PC-9 (cell line): ENCODE results near the gene AKR1E2. TPM values are rescaled to one million over a fixed set of nuclear protein-coding genes. Genes with fewer than 3 reads are reported as not detected.

Source experiments
- BruUV-seq: library from RNA; stranded (reverse); fragments of 400-500 nt; replicated peaks from 2 replicates; lab custom pipeline; 2021; lab: Mats Ljungman, UMichigan
- CTCF ChIA-PET: fragments of 300-600 bp; sonication (Branson Sonifier 250); formaldehyde crosslinking; loops from one replicate; lab custom pipeline; 2022; ENCODE audit warnings: antibody characterized with exemption; lab: Charles Lee
- POLR2A ChIA-PET: fragments of 300-600 bp; sonication (Branson Sonifier 250); formaldehyde crosslinking; loops from one replicate; lab custom pipeline; 2022; ENCODE audit warnings: antibody characterized with exemption; ENCODE audit not compliant: unreplicated experiment; lab: Charles Lee
- DNase-seq, 2 experiments: peaks; one replicate each; pipeline versions ENCODE4 v3.0.0 to v3.0.0-alpha.2; 2015 to 2022; ENCODE audit warnings: mixed read lengths in 1 of 2
- H2AFZ ChIP-seq: fragments of 200-600 bp; sonication (generic); 2 replicates; pipeline ENCODE4 v1.8.1; 2017; ENCODE audit warnings: antibody characterized with exemption
- H3F3A ChIP-seq: fragments of 200-600 bp; sonication (generic); 2 replicates; pipeline ENCODE4 v1.8.1; 2017; ENCODE audit warnings: antibody characterized with exemption, mild to moderate bottlenecking, low read depth; ENCODE audit not compliant: insufficient read depth
- H3K27ac ChIP-seq: fragments of 200-600 bp; sonication (generic); 2 replicates; pipeline ENCODE4 v1.6.1; 2016; ENCODE audit warnings: mixed run types
- H3K27me3 ChIP-seq: fragments of 200-600 bp; sonication (generic); 2 replicates; pipeline ENCODE4 v1.6.1; 2016; ENCODE audit warnings: low read depth, mixed run types; ENCODE audit not compliant: insufficient read depth
- H3K36me3 ChIP-seq: fragments of 200-600 bp; sonication (generic); 2 replicates; pipeline ENCODE4 v1.6.1; 2016; ENCODE audit warnings: low read depth, mixed run types
- H3K4me1 ChIP-seq: fragments of 200-600 bp; sonication (generic); replicated peaks from 2 replicates; pipeline ENCODE4 v1.6.1; 2016; ENCODE audit warnings: mixed run types; ENCODE audit not compliant: insufficient read depth
- H3K4me2 ChIP-seq: fragments of 200-600 bp; sonication (generic); 2 replicates; pipeline ENCODE4 v1.6.1; 2017; ENCODE audit warnings: mixed run types
- H3K4me3 ChIP-seq: fragments of 200-600 bp; sonication (generic); 2 replicates; pipeline ENCODE4 v1.6.1; 2016; ENCODE audit warnings: mixed run types
- H3K79me2 ChIP-seq: fragments of 200-600 bp; sonication (generic); 2 replicates; pipeline ENCODE4 v1.6.1; 2017; ENCODE audit warnings: low read depth, mixed run types
- H3K9me2 ChIP-seq: fragments of 200-600 bp; sonication (generic); 2 replicates; pipeline ENCODE4 v1.8.1; 2017; ENCODE audit warnings: mild to moderate bottlenecking; ENCODE audit not compliant: insufficient read depth
- H3K9me3 ChIP-seq: fragments of 200-600 bp; sonication (generic); 2 replicates; pipeline ENCODE4 v1.8.1; 2016; ENCODE audit warnings: low read depth; ENCODE audit not compliant: insufficient read depth
- H4K20me1 ChIP-seq: fragments of 200-600 bp; sonication (generic); 2 replicates; pipeline ENCODE4 v1.8.1; 2017; ENCODE audit not compliant: insufficient read depth
- CTCF ChIP-seq: fragments of 200-600 bp; sonication (generic); conservative IDR thresholded peaks from 2 replicates; pipeline ENCODE4 v1.6.1; 2017; ENCODE audit warnings: mixed run types, antibody characterized with exemption, mild to moderate bottlenecking, moderate library complexity
- EZH2 ChIP-seq: fragments of 200-600 bp; sonication (generic); IDR thresholded peaks from 2 replicates; pipeline ENCODE4 v1.8.0; 2017; ENCODE audit warnings: antibody characterized with exemption, low read depth
- intact Hi-C: fragments of 100-400 bp; cut with micrococcal nuclease; formaldehyde crosslinking; loops from one replicate; pipeline ENCODE4 v1.10.0; 2022; ENCODE audit not compliant: unreplicated experiment
- total RNA-seq: library from RNA; stranded (reverse); gene quantifications from 2 replicates; pipeline ENCODE4 v1.2.3, GENCODE V29; 2021

AKR1E2 gene
- total RNA-seq, 1 experiment from 2014 or later = 1.9 TPM

GRCh38 chr10:4806534-4806933 lies 19.5 kb upstream of the AKR1E2 start:
- no peak for DNase-seq
- Histone ChIP-seq H3K36me3 (no peaks in the 10 kb centered on the region), H4K20me1 (no peaks in the 10 kb centered on the region), H2AFZ (no peak overlapping the region), H3K9me2 (no peaks in the 10 kb centered on the region), H3K9me3 (no peaks in the 10 kb centered on the region), H3K27ac (no peak overlapping the region), H3F3A (no peaks in the 10 kb centered on the region), H3K27me3 (no peaks in the 10 kb centered on the region), H3K4me3 (no peak overlapping the region), H3K79me2 (no peaks in the 10 kb centered on the region), H3K4me1 (no peaks in the 10 kb centered on the region; the same call in 1 of the 2 replicates), H3K4me2 (no peak overlapping the region)
- no peak for TF ChIP-seq CTCF
- no peak for TF ChIP-seq EZH2
- intact Hi-C loops = no loop called here
- BruUV-seq = no TSS peak
- CTCF ChIA-PET = no interaction called here
- POLR2A ChIA-PET = no interaction called here

- no peak overlapping the region for H3K4me2 ChIP-seq
- no TSS peak for BruUV-seq
- no peak overlapping the region for H2AFZ ChIP-seq
- H3K27ac ChIP-seq = peak overlapping the region; percentile 59
- no peaks in the 10 kb centered on the region for H4K20me1 ChIP-seq
- H3K9me3 ChIP-seq = no peaks in the 10 kb centered on the region
- no peaks in the 10 kb centered on the region for H3K36me3 ChIP-seq
- DNase-seq = no peak
- intact Hi-C loops = no loop called here
- no peaks in the 10 kb centered on the region; the same call in 1 of the 2 replicates for H3K4me1 ChIP-seq
- ChIA-PET CTCF (interaction anchor here (0.7 kb wide), 1 partner anchor 50 kb away, joined by 6 read pairs; no protein-coding TSS in a partner anchor), POLR2A (no interaction called here)
- no peak overlapping the region for H3K4me3 ChIP-seq
- no peaks in the 10 kb centered on the region for H3K9me2 ChIP-seq
- no peaks in the 10 kb centered on the region for H3K27me3 ChIP-seq
- no peaks in the 10 kb centered on the region for H3F3A ChIP-seq
- TF ChIP-seq CTCF = no peak
- no peak for TF ChIP-seq EZH2
- no peaks in the 10 kb centered on the region for H3K79me2 ChIP-seq
These were observed 18.1 kb upstream of the AKR1E2 start for GRCh38 chr10:4807761-4808507.

- Histone ChIP-seq H2AFZ (no peak overlapping the region), H3K27ac (no peak overlapping the region), H3K4me2 (no peak overlapping the region), H3K4me3 (no peak overlapping the region), H3K36me3 (no peaks in the 10 kb centered on the region), H3K79me2 (no peaks in the 10 kb centered on the region), H3F3A (no peaks in the 10 kb centered on the region), H3K27me3 (no peaks in the 10 kb centered on the region), H3K4me1 (no peaks in the 10 kb centered on the region; the same call in 1 of the 2 replicates), H3K9me2 (no peaks in the 10 kb centered on the region), H3K9me3 (no peaks in the 10 kb centered on the region), H4K20me1 (no peaks in the 10 kb centered on the region)
- no peak for DNase-seq
- CTCF ChIA-PET = no interaction called here
- no TSS peak for BruUV-seq
- POLR2A ChIA-PET = no interaction called here
- TF ChIP-seq CTCF = no peak
- TF ChIP-seq EZH2 = no peak
- intact Hi-C loops = no loop called here
These were observed 16.9 kb upstream of the AKR1E2 start for GRCh38 chr10:4809156-4809555.
